ENCODE data around the gene ADGRF4.
"Not testable (repeated sequence)": the region's sequence is repeated elsewhere in the genome, so short reads cannot be mapped to it uniquely, and the experiment has no call there.

ADGRF4 gene

GRCh38 chr6:47736083-47736700, 37.8 kb downstream of the ADGRF4 start:
- DNase-seq, result no peak

- no peak for DNase-seq
These were observed 39.0 kb downstream of the ADGRF4 start for GRCh38 chr6:47737406-47737805.

GRCh38 chr6:47740714-47741113, 42.3 kb downstream of the ADGRF4 start:
- DNase-seq, result no peak

GRCh38 chr6:47741807-47742206, 43.4 kb downstream of the ADGRF4 start:
- no peak for DNase-seq

- peak; percentile 9 for DNase-seq
These were observed 45.4 kb downstream of the ADGRF4 start for GRCh38 chr6:47743744-47744143.

GRCh38 chr6:47745269-47745668, 46.9 kb downstream of the ADGRF4 start:
- DNase-seq, result not testable (repeated sequence)

- no peak for DNase-seq
These were observed 51.4 kb downstream of the ADGRF4 start for GRCh38 chr6:47749757-47750156.

- no peak for DNase-seq
These were observed 54.4 kb downstream of the ADGRF4 start for GRCh38 chr6:47752801-47753200.

- no peak for DNase-seq
These were observed 61.0 kb downstream of the ADGRF4 start for GRCh38 chr6:47759364-47759763.

- DNase-seq, result no peak
These were observed 64.1 kb downstream of the ADGRF4 start for GRCh38 chr6:47762502-47762901.

- no peak for DNase-seq
These were observed 68.1 kb downstream of the ADGRF4 start for GRCh38 chr6:47766445-47766844.

GRCh38 chr6:47767102-47767501, 68.7 kb downstream of the ADGRF4 start:
- DNase-seq, result no peak

- no peak for DNase-seq
These were observed 71.6 kb downstream of the ADGRF4 start for GRCh38 chr6:47769982-47770381.
